GM03348 (cell line): ENCODE data around the gene HIBCH.
"Not testable (repeated sequence)": the region's sequence is repeated elsewhere in the genome, so short reads cannot be mapped to it uniquely, and the experiment has no call there.

ENCODE experiments used
- DNase-seq: peaks from one replicate; pipeline ENCODE4 v3.0.0; 2012; ENCODE audit warnings: low spot score

Gene HIBCH

GRCh38 chr2:190304404-190304803, 15.2 kb downstream of the HIBCH start:
- no peak for DNase-seq

DNA sequence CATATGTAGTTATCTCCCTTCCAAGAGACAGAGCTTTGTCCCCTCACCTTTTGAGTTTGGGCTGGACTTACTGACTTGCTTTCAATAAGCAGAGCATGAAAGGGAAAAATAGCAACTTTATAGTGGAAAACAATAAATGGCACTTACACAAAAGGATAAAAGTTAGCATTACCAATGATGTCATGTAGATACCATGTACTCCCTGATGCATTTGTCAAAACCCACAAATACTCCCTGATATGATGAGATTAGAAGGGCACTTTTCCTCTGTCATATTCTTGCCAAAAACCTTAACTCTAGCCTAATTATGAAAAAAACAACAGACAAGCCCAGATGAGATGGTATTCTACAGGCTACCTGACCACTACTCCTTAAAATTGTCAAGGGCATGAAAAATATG, 16.0 kb downstream of the HIBCH start:
- no peak for DNase-seq

DNA sequence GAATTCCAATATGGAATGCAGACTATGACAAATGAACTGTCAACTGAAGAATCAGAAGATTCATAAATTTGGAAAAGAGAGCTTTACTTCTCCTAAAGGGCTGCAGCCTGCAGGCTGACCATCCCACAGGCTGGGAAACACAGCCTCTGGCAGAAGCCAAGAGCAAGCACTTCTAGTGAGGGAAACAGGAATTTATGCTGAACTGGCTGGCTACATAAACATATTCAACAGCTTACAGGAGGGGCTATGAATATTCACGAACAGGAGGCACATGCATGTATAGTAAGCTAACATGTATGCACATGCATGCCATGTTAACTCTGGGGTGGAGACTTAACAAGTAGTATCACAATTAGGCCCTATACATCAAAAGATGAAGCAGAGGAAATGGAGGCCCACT, 17.6 kb downstream of the HIBCH start:
- DNase-seq, result no peak

DNA sequence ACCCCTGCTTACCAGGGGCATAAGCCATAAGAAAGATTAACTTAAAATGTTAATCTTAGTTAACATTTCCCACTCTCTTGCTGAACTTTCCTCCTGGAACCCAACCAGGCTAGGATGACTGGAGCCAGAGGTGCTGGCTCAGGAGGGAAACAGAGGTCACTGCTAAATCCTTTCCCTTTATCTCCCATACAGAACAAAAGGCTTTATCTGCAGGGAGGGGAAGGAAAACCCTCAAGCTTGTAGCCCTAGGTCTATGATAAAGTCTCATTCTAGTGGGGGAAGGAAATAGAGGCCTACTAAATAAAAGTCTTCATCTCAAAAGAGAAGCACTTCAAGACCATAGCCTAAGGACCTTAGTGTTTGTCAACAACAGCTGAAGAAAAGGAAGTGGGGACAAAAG, 18.6 kb downstream of the HIBCH start:
- DNase-seq, result no peak

DNA sequence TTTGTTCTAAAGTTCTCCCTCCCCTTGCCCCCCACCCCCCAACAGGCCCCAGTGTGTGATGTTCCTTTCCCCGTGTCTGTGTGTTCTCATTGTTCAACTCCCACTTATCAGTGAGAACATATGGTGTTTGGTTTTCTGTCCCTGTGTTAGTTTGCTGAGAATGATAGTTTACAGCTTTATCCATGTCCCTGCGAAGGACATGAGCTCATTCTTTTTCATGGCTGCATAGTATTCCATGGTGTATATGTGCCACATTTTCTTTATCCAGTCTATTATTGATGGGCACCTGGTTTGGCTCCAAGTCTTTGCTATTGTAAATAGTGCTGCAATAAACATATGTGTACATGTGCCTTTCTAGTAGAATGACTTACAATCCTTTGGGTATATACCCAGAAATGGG, 21.7 kb downstream of the HIBCH start:
- DNase-seq, result not testable (repeated sequence)

GRCh38 chr2:190283783-190284182, 35.8 kb downstream of the HIBCH start:
- DNase-seq, result peak; percentile 56

DNA sequence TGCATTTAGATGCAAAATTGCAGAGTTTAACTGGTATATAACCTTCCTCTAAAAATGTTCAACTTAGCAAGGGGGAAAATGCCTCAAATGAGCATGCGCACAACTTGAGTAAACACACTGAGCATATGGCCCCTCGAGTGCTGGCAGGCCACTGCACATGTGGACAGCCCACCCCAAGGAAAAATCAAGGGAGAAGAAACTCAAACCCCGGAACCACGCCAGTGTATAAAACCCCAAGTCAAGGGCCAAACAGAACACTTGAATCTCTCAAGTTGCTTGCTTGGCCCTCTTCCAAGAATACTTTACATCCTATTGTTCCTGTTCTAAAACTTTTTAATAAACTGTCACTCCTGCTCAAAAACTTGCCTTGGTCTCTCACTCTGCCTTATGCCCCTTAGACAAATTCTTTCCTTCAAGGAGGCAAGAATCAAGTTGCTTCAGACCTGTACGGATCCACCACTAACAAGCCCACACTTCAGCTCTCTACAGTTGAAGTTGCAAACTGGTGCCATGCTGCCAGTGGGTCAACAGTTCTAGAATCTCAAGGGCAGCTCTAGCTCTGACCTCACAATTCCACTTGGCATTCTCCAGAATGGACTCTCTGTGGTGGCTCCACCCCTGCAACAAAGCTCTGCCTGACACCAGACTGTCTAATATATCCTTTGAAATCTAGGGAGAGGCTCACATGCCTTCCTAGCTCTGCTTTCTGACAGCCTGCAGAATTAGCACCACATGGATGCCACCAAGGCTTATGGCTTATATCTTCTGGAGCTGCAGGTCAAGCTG, 38.9 kb downstream of the HIBCH start:
- DNase-seq, result no peak

- not testable (repeated sequence) for DNase-seq
These were observed 40.1 kb downstream of the HIBCH start for GRCh38 chr2:190279256-190280134.

DNA sequence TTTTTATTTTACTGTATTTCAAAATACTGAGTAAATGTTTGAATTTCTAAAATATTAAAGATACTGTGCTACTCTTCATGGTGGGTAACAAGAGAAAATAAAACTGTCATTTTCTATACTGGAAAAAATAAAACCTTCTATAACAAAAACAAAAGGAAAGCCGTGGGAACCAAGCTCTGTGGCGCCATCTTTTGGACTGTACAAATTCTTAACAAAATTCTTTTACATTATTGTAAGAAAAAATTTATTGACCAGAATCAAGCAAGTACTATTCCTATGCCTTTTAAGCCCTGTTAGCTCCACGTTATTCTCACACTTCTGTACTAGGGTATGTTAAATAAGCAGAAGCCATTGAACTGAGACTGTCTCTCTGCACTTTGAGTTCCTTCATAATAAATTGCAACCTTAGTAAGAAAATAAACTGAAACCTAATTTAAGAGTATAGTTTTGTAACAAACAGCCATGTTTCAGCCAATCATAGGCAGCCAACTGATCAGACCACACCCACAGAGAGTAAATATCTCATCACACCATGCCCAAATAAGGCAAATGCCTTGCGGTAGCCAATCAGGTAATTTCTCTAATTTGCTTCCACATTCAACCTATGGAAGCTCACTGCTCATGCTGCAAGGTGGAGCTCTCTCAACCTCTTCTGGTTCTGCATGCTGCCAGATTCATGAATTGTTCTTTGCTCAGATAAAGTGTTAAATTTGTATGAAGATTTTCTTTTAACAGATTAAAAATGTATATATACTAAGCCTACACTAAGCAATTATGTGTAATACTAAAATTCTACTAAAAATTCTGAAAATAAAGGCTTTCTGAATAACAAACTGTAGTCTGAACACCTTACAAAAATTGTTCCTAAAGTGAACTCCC, 42.2 kb downstream of the HIBCH start:
- peak; percentile 24 for DNase-seq

- no peak for DNase-seq
These were observed 47.2 kb downstream of the HIBCH start for GRCh38 chr2:190272457-190272842.

DNA sequence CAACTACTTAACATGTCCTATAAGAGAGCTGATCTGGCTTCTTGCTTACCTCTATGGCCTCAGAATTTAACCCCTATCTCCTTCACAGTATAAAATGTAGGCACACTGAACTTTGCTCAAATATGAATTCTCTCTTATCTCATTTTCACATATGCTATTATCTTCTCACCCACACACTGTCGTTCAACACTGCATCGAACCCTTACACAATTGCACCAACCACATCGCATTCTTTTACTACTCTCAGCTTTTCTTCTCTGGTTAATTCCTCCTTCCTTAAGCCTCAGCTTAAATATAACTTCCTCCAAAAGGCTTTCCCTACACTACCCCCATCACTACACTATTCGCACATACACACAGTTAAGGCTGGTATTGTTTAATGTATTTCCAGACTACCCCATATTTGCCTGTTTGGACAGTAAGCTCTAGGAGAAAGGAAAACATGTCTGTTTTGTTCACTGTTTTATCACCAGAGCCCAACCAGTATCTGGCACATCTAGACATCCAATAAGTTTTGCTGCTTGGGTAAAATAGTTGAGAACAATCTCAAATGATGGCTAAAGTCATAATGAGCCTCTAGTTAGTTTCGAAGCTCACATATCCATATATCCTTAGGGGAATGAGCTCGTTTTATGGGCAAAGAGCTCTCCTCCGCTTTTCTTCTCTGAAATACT, 47.7 kb downstream of the HIBCH start:
- no peak for DNase-seq

DNA sequence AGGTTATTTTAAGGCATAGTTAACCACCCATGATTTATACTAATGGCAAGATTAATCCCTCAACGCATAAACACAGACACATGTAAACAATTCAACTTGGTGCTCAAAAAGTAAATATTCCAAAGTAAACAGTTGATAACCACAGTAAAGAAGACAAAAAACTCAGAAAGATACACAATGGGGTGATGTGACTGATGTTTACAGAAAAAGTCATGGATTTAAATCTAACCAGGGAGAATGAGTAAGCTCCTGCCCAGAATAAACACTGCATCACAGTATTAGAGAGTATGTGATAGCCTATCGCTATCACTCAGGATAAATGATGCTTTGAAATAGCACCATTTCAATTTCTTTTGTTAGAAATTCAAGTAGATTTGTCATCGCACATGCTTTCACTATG, 49.3 kb downstream of the HIBCH start:
- no peak for DNase-seq

- DNase-seq, result not testable (repeated sequence)
These were observed 49.9 kb downstream of the HIBCH start for GRCh38 chr2:190269699-190270098.

- DNase-seq, result peak; percentile 15
These were observed 52.3 kb downstream of the HIBCH start for GRCh38 chr2:190267302-190267701.

DNA sequence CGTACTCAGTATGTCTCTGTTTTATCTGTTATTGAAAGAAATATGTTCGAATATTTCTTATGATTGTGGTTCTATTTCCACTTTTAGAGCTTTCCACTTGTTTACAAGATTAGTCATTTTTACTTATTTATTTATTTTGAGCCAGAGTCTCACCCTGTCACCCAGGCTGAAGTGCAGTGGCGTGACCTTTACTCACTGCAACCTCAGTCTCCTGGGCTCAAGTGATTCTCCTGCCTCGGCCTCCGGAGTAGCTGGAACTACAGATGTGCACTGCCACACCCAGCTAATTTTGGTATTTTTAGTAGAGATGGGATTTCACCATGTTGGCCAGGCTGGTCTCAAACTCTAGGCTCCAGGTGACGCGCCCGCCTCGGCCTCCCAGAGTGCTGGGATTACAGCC, 53.3 kb downstream of the HIBCH start:
- no peak for DNase-seq

DNA sequence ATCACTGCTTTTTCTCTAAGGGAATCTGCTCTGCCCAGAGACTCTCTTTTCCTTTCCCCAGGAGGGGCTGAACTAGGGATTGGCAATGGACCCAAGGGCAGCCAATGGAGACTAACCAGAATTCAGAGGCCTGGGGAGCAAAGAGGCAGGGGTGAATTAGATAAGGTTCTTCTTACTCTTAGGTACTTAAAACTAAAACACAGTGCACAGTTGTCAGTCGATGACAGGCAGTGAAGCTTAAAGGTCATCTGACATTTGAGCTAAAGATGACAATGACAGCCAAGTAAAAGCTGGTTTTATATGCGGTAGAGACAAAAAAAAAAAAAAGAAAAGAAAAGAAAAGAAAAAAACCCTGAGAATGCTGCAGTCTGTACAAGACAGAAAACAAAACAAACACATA, 57.8 kb downstream of the HIBCH start:
- no peak for DNase-seq

GRCh38 chr2:190256087-190256486, 63.5 kb downstream of the HIBCH start:
- no peak for DNase-seq

DNA sequence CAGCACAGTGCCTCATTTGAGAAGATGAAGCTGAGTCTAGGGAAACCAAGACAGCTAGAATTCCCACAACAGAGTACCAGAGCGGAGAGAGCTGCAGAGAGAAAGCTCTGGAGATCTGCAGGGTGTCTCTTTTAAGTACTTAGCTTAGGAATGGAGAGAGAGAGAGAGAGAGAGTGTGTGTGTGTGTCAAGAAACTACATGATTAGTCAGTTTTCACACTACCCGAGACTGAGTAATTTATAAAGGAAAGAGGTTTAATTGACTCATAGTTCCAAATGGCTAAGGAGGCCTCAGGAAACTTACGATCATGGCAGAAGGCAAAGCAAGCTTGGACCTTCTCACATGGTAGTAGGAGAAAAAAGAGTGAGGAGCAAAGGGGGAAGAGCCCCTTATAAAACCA, 64.0 kb downstream of the HIBCH start:
- no peak for DNase-seq

DNA sequence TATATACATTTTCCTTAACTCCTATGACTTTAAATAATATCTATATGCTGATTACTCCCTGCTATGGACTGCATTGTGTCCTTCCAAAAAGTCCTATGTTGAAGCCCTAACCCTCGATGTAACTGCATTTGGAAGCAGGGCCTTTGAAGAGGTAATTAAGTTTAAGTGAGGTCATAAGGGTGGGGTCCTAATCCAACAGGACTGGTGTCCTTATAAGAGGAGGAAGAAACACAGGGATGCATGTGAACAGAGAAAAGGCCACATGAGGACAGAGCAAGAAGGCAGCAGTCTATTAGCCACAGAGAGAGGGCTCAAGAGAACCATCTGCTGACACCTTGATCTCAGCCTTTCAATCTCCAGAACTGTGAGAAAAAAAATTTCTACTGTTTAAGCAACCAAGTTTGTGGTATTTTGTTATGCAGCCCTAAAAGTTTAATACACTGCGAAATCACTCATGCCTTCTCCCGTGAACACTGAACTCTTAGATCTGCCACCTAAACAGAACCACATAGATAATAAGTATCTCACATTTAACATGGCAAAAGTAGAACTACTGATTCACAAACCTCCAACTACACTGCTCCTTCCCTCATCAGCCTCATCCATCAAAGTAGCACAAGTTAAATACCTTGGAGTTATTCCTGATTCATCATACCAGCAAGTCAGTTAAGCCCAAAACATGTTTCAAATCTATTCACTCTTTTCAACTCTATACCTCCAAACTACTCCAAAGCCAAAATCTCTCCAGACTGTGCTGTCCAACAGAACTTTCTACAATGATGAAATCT, 65.4 kb downstream of the HIBCH start:
- DNase-seq, result no peak

DNA sequence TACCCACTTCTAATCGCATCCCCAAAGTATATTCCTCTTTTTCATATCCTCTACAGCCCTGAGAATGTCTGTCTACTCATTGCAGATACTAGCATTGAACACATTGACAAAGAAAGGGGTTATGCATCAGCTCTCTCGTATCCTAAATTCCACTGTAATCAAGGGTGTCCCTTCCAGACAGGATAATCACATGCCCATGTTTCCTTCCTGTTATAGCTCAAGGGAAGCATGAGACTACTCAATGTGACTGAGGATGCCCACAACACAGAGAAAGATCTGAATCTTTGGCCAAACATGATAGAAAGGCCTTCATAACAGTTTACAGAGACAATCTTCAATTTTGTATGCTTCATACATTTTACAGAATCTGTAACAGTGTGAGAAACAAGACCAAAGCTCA, 69.2 kb downstream of the HIBCH start:
- DNase-seq, result no peak

- DNase-seq, result no peak
These were observed 84.0 kb downstream of the HIBCH start for GRCh38 chr2:190235551-190236075.
